Activated gamma-delta T cell treated with anti-CD3 and anti-CD28 coated beads, Interleukin-2, amount 50 U/mL, for 16 hours (primary cell): ENCODE results near the gene ZNF337.

Experiments used
- DNase-seq: peaks from one replicate; pipeline ENCODE4 v3.0.0-alpha.2; 2020; ENCODE audit warnings: low read depth

The ZNF337 gene

DNA sequence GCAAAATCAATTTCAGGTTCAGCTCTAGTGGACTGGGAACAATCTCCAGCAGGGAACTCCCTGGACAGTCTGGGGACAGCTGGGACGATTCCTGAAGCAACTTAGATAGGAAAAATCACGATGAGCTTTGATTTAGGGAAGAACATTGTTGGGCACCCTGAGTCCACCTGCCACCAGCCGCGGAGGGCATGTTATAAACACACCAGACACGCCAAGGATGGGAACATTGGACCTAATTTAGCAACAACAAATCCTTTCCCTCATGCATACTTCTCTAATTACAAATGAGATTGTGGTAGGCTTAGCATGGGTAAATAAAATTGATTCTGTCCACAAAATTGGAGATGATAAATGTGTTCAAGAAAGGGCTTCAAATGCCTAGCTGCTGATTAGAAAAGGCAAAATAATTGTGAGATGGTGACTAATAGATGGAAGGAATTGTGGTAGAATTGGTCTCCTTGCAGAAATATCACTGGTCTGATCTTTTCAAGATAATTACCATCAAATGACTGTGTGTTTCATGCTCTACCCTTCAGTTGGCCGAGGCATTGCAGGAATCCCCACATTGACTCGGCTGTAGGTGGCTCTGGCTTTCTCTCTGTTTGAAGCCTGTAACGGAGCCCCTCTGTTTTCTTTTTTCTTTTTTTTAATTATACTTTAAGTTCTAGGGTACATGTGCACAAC is 66.7 kb downstream of the ZNF337 start:
- no peak for DNase-seq

DNA sequence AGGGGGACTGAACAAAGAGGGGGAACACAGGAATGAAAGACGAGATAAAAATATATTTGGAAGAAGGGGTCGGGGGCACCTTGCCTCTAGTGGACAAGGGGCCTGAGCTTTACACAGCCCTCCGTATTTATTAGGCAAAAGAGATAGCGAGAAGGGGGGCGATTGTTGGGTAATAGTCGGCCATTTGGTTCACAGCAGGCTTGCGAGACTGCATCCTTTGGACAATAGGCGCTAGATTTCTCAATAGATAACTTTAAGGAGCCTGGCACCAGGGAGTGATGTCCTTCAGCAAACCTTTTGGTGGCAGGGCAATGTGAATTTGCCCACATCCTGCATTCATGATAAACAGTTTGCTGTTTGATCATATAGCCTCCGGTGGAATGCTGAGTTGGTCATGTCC is 69.9 kb downstream of the ZNF337 start:
- DNase-seq = no peak

DNA sequence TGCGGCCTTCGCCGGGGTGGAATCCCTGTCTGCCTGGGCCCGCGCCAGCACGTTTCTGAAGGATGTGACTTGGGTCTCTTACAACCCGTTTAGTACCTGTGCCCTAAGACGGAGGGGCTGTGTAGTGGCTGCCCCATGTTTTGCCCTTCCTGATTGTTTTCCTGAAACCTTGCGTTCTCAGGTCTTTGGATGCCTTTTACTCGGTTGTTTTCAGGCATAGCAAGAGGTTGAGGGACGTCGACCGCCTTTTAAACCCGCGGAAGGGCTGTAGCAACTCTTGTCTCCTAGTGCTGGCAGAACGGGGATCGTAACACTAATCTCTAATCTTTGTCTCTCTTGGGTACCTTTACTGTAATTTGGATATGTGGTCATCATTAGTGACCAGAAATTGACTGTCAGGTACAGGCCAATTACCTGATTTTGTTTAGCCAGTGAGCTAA is 72.1 kb downstream of the ZNF337 start:
- no peak for DNase-seq
